Measurements from ENCODE around the gene C1QTNF4.

Gene C1QTNF4

DNA sequence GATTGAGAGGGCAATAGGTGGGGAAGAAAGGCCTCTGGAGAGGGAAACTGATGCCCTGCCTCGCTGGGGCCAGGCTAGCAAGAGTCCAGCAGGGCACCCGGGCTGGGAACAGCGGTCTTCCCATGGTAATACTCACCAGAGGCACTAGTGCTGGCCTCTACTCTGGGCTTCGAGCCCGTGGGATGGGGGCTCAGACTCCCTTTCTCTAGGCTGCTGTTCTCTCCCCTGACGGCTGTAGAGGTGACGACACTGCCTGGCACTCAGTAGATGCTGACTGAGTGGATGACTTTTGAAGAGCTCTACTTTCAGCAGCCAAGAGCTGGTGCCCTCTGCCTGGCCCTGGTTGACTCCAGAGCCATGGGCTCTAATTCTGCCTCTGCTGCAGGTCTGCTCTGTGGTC lies 818 bp upstream of the C1QTNF4 start:
- POLR2A ChIA-PET (ENCODE audit: low non-redundant PET): no interaction called here
- TF ChIP-seq, protein P1, sequence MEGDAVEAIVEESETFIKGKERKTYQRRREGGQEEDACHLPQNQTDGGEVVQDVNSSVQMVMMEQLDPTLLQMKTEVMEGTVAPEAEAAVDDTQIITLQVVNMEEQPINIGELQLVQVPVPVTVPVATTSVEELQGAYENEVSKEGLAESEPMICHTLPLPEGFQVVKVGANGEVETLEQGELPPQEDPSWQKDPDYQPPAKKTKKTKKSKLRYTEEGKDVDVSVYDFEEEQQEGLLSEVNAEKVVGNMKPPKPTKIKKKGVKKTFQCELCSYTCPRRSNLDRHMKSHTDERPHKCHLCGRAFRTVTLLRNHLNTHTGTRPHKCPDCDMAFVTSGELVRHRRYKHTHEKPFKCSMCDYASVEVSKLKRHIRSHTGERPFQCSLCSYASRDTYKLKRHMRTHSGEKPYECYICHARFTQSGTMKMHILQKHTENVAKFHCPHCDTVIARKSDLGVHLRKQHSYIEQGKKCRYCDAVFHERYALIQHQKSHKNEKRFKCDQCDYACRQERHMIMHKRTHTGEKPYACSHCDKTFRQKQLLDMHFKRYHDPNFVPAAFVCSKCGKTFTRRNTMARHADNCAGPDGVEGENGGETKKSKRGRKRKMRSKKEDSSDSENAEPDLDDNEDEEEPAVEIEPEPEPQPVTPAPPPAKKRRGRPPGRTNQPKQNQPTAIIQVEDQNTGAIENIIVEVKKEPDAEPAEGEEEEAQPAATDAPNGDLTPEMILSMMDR (conservative IDR thresholded peaks at IDR 0.05; ENCODE audit: low read depth): no peak
- CTCF ChIA-PET: interaction anchor here (0.6 to 1.4 kb wide), 2 partner anchors 22 to 26 kb away, joined by 3 read pairs; no protein-coding TSS in a partner anchor
- no peak overlapping the region for H3K27ac ChIP-seq
- no peak for DNase-seq (ENCODE audit: low spot score)

GRCh38 chr11:47593492-47593933 lies 698 bp downstream of the C1QTNF4 start:
- ChIA-PET CTCF (interaction anchor here (0.6 kb wide), 1 partner anchor 181 kb away, joined by 5 read pairs; no protein-coding TSS in a partner anchor), POLR2A (ENCODE audit: low non-redundant PET) (no interaction called here)
- TF ChIP-seq, protein P1 (conservative IDR thresholded peaks at IDR 0.05; ENCODE audit: low read depth): no peak
- no peak for DNase-seq (ENCODE audit: low spot score)
- no peak overlapping the region for H3K27ac ChIP-seq

DNA sequence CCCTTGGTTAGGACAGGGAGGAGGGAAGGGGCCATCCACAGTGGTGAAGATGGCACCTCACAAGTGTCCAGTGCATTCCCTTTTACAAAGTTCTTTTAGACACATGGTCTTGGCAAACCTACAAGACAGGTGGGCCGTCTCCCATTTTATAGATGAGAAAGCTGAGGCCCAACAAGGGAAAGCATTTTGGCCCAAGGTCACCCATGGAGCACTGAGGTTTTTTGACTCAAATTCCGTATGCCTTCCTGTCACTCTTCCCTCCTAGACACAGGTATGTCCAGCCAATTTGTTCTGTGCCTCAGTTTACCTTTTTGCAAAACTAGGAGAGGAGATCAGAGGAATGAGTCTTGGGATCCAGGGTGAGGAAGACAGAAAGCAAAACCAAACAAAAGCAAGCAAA lies 1.2 kb downstream of the C1QTNF4 start:
- ChIA-PET CTCF (no interaction called here), POLR2A (ENCODE audit: low non-redundant PET) (no interaction called here)
- no peak overlapping the region for H3K27ac ChIP-seq
- DNase-seq (ENCODE audit: low spot score): no peak
- TF ChIP-seq, protein P1 (conservative IDR thresholded peaks at IDR 0.05; ENCODE audit: low read depth): no peak

DNA sequence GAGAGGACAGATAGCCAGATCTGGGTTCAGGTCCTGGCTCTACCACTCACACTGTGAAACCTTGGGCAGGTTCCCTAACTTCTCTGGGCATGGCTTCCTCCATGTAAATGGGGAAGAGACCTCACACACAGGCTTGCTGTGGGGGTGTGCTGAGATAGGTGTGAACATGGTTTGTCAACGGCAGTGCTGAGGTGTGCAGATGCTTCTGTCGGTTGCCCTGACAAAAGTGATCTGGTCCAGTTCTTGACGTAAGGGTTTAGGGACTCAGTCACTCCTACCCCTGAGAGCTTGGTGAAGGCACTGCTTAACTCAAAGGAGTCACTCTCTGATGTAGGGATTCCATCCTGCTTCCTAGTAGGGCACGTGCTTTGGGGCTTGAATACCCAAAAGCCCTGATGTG lies 2.0 kb downstream of the C1QTNF4 start:
- DNase-seq (ENCODE audit: low spot score): no peak
- ChIA-PET CTCF (interaction anchor here (0.8 to 1.0 kb wide), 2 partner anchors 13 to 24 kb away, joined by 4 to 5 read pairs; partner anchors contain the start of gene NDUFS3), POLR2A (ENCODE audit: low non-redundant PET) (no interaction called here)
- no peak overlapping the region for H3K27ac ChIP-seq
- TF ChIP-seq, protein P1 (conservative IDR thresholded peaks at IDR 0.05; ENCODE audit: low read depth): no peak

- CTCF ChIA-PET: interaction anchor here (0.8 to 1.0 kb wide), 2 partner anchors 13 to 25 kb away, joined by 4 to 5 read pairs; partner anchors contain the start of gene NDUFS3
- no peak overlapping the region for H3K27ac ChIP-seq
- no peak for DNase-seq (ENCODE audit: low spot score)
- TF ChIP-seq, protein P1 (conservative IDR thresholded peaks at IDR 0.05; ENCODE audit: low read depth): no peak
- POLR2A ChIA-PET (ENCODE audit: low non-redundant PET): no interaction called here
These were observed 2.4 kb downstream of the C1QTNF4 start for GRCh38 chr11:47591764-47592163.

- ChIA-PET CTCF (interaction anchor here (0.7 kb wide), 2 partner anchors 37 to 90 kb away, joined by 3 read pairs; no protein-coding TSS in a partner anchor), POLR2A (ENCODE audit: low non-redundant PET) (no interaction called here)
These were observed 4.0 kb downstream of the C1QTNF4 start for GRCh38 chr11:47589977-47590861.

More at GRCh38 chr11:47589977-47590861, 4.0 kb downstream of the C1QTNF4 start:
- TF ChIP-seq, protein P1 (conservative IDR thresholded peaks at IDR 0.05; ENCODE audit: low read depth): no peak
- H3K27ac ChIP-seq: no peak overlapping the region
- DNase-seq (ENCODE audit: low spot score): no peak

Data from RWPE1 (cell line).